Hepatocyte (in vitro differentiated cells): ENCODE results near the gene ADAM11.

Source experiments
- EZH2 ChIP-seq: fragments of 200-600 bp; sonication (generic); IDR thresholded peaks from 2 replicates; pipeline ENCODE4 v1.6.1; 2016; ENCODE audit warnings: antibody characterized with exemption, mild to moderate bottlenecking, borderline replicate concordance
- EZH2phosphoT487 ChIP-seq: fragments of 200-600 bp; sonication (generic); IDR thresholded peaks from one replicate; pipeline ENCODE4 v1.6.1; 2018; ENCODE audit warnings: antibody characterized with exemption, mild to moderate bottlenecking, low read depth, moderate library complexity; ENCODE audit not compliant: unreplicated experiment, severe bottlenecking

DNA sequence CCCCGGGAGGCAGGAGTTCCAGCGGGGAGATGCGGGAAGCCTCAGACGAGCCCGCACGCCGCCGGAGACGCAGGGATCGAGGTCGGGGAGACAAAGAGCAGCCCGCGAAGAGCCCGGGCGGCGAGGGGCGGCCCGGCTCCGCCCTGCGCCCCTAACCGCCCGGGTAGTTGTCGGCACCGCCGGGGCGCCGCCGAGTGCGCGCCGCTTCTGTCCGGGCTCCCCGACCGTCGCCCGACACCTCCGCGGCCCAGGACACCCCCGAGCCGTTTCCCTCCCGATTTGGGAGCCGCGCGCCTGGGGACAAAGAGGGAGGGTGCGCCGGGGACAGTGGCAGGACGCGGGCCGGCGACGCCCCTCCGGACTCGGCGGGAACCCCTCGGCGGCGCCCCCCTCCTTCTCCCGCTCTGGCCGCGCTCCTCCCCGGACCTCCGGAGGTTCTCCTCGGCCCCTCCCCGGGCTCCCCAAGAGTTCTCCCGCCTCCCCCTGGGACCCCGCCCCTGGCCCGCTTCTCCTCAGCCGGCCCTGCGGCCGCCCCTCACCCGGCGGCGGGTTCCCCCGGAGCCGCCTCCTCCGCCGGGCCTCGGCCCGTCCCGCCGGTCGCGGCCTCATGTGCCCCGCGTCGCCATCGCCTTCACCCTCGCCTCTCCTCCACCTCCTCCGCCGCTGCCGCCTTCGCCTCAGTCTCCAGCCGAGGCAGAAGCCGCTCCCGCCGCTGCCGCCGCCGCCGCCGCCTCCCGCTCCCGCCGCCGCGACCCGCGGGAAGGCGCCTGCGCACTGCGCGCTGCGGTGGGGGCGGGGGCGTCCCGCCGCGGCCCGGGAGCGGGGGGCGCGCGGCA, 71.0 kb downstream of the ADAM11 start, which contains the start of gene GJC1:
- TF ChIP-seq EZH2phosphoT487: no peak
- TF ChIP-seq EZH2: no peak
